ENCODE data around the gene HS2ST1. TPM values are rescaled to one million over a fixed set of nuclear protein-coding genes. Genes with fewer than 3 reads are reported as not detected.

Gene HS2ST1
- total RNA-seq, 2 donors from 2014 or later, result 6.3 to 12.2 TPM

- TF ChIP-seq CTCF (IDR thresholded peaks at IDR 0.05), result no peak
- no peak for TF ChIP-seq POLR2A (IDR thresholded peaks at IDR 0.05)
- DNase-seq (no peak), ATAC-seq (no peak)
- H3K27me3 ChIP-seq, result no peaks in the 10 kb centered on the region
- WGBS, 2 donors, result 84% methylated on average over 9 of the region's 9 CpGs
- H3K4me3 ChIP-seq, result no peak overlapping the region
- intact Hi-C loops (cut with DNase I), result no loop called here
- no peaks in the 10 kb centered on the region for H3K4me1 ChIP-seq
- H3K36me3 ChIP-seq (replicated peaks in 1 of 2; ENCODE audit: insufficient read depth in 1 of 2, low read depth in 2 of 2), result no peaks in the 10 kb centered on the region
- no peak overlapping the region for H3K27ac ChIP-seq
- no peaks in the 10 kb centered on the region for H3K9me3 ChIP-seq
Measured at GRCh38 chr1:87030740-87031690, 116.6 kb downstream of the HS2ST1 start.

GRCh38 chr1:87034351-87034750, 119.9 kb downstream of the HS2ST1 start:
- Histone ChIP-seq H3K9me3 (no peaks in the 10 kb centered on the region), H3K27me3 (no peaks in the 10 kb centered on the region), H3K27ac (no peak overlapping the region), H3K4me3 (no peak overlapping the region), H3K36me3 (replicated peaks in 1 of 2; ENCODE audit: insufficient read depth in 1 of 2, low read depth in 2 of 2) (no peaks in the 10 kb centered on the region), H3K4me1 (no peaks in the 10 kb centered on the region)
- ATAC-seq, result no peak
- intact Hi-C loops (cut with DNase I), result no loop called here
- 92% methylated on average over 2 of the region's 2 CpGs for WGBS, 2 donors
- no peak for TF ChIP-seq POLR2A (IDR thresholded peaks at IDR 0.05)
- no peak for TF ChIP-seq CTCF (IDR thresholded peaks at IDR 0.05)
- DNase-seq, result no peak

- 93 to 100% methylated on average over 3 of the region's 3 CpGs for WGBS, 2 donors
- H3K4me3 ChIP-seq, result no peak overlapping the region
- no peaks in the 10 kb centered on the region for H3K9me3 ChIP-seq
- no peaks in the 10 kb centered on the region for H3K36me3 ChIP-seq (replicated peaks in 1 of 2; ENCODE audit: insufficient read depth in 1 of 2, low read depth in 2 of 2)
- intact Hi-C loops (cut with DNase I), result no loop called here
- no peak for TF ChIP-seq CTCF (IDR thresholded peaks at IDR 0.05)
- no peak for TF ChIP-seq POLR2A (IDR thresholded peaks at IDR 0.05)
- no peak for ATAC-seq
- no peak for DNase-seq
- no peaks in the 10 kb centered on the region for H3K27me3 ChIP-seq
- H3K27ac ChIP-seq, result no peak overlapping the region
- no peaks in the 10 kb centered on the region for H3K4me1 ChIP-seq
Measured at GRCh38 chr1:87039096-87039495, 124.7 kb downstream of the HS2ST1 start.

GRCh38 chr1:87042111-87042811, 127.8 kb downstream of the HS2ST1 start:
- H3K27ac ChIP-seq, result no peak overlapping the region
- DNase-seq (no peak), ATAC-seq (no peak)
- H3K4me1 ChIP-seq, result no peaks in the 10 kb centered on the region
- WGBS, 2 donors, result 85 to 88% methylated on average over 4 of the region's 4 CpGs
- no peaks in the 10 kb centered on the region for H3K36me3 ChIP-seq (replicated peaks in 1 of 2; ENCODE audit: insufficient read depth in 1 of 2, low read depth in 2 of 2)
- no peaks in the 10 kb centered on the region for H3K9me3 ChIP-seq
- no peak for TF ChIP-seq CTCF (IDR thresholded peaks at IDR 0.05)
- TF ChIP-seq POLR2A (IDR thresholded peaks at IDR 0.05), result no peak
- H3K27me3 ChIP-seq, result no peaks in the 10 kb centered on the region
- intact Hi-C loops (cut with DNase I), result no loop called here
- H3K4me3 ChIP-seq, result no peak overlapping the region

Measured in body of pancreas (tissue), 4 donors.